ENCODE measurements around the gene INSYN2B. TPM values are rescaled to one million over a fixed set of nuclear protein-coding genes. Genes with fewer than 3 reads are reported as not detected.

Gene INSYN2B
- total RNA-seq, 4 donors from 2014 or later = not detected

DNA sequence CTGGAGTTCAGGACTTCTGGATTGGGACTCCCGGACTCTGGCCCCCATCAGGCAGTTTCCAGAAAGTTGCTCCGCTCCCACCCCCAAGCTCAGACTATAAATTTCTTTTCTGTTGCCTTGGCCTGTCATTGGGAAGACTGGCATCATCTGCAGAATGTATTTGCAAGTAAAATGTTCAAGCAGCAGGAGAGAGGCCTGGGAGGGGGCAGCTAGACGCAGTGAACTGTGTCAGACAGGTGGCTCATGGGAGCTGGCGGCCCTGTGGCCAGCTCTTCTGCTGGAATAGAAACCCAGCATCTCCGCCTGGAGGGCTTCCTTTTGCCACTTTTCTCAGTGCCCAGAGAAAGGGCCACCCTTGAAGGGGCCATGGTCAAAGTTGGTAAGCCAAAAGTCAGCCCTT lies 16.0 kb downstream of the INSYN2B start:
- no peak for TF ChIP-seq POLR2AphosphoS5 (IDR thresholded peaks at IDR 0.05)
- TF ChIP-seq EP300 (IDR thresholded peaks at IDR 0.05) = no peak
- TF ChIP-seq, protein P1, sequence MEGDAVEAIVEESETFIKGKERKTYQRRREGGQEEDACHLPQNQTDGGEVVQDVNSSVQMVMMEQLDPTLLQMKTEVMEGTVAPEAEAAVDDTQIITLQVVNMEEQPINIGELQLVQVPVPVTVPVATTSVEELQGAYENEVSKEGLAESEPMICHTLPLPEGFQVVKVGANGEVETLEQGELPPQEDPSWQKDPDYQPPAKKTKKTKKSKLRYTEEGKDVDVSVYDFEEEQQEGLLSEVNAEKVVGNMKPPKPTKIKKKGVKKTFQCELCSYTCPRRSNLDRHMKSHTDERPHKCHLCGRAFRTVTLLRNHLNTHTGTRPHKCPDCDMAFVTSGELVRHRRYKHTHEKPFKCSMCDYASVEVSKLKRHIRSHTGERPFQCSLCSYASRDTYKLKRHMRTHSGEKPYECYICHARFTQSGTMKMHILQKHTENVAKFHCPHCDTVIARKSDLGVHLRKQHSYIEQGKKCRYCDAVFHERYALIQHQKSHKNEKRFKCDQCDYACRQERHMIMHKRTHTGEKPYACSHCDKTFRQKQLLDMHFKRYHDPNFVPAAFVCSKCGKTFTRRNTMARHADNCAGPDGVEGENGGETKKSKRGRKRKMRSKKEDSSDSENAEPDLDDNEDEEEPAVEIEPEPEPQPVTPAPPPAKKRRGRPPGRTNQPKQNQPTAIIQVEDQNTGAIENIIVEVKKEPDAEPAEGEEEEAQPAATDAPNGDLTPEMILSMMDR (IDR thresholded peaks at IDR 0.05) = no peak
- TF ChIP-seq POLR2A (IDR thresholded peaks at IDR 0.05) = no peak
- ATAC-seq = no peak
- H3K27me3 ChIP-seq = peaks cover 5% of the 10 kb centered on the region

GRCh38 chr5:169960659-169961058 lies 19.6 kb downstream of the INSYN2B start:
- H3K4me3 ChIP-seq = no peak overlapping the region
- no peaks in the 10 kb centered on the region for H3K4me1 ChIP-seq
- H3K27me3 ChIP-seq = peaks cover 6% of the 10 kb centered on the region
- H3K9me3 ChIP-seq = no peaks in the 10 kb centered on the region
- no peak for ATAC-seq
- no peak for TF ChIP-seq EP300 (IDR thresholded peaks at IDR 0.05)
- TF ChIP-seq, protein P1 (IDR thresholded peaks at IDR 0.05) = no peak
- no peak for TF ChIP-seq POLR2A (IDR thresholded peaks at IDR 0.05)
- TF ChIP-seq POLR2AphosphoS5 (IDR thresholded peaks at IDR 0.05) = no peak
- H3K27ac ChIP-seq = no peak overlapping the region
- no peaks in the 10 kb centered on the region for H3K36me3 ChIP-seq
- WGBS, 2 donors (ENCODE audit: low coverage in 1 of 2) = 79 to 100% methylated on average over 1 to 2 of the region's 2 CpGs

More for the DNA sequence above, 16.0 kb downstream of the INSYN2B start:
- 30 to 36% methylated on average over 2 of the region's 5 CpGs for WGBS, 2 donors (ENCODE audit: low coverage in 1 of 2)
- H3K4me1 ChIP-seq = no peaks in the 10 kb centered on the region
- H3K9me3 ChIP-seq = no peaks in the 10 kb centered on the region
- H3K36me3 ChIP-seq = no peaks in the 10 kb centered on the region
- H3K27ac ChIP-seq = no peak overlapping the region
- no peak overlapping the region for H3K4me3 ChIP-seq

GRCh38 chr5:169958278-169958677 lies 22.0 kb downstream of the INSYN2B start:
- H3K4me1 ChIP-seq = no peaks in the 10 kb centered on the region
- no peaks in the 10 kb centered on the region for H3K9me3 ChIP-seq
- no peak overlapping the region for H3K4me3 ChIP-seq
- WGBS, 2 donors (ENCODE audit: low coverage in 1 of 2) = 63 to 67% methylated on average over 3 of the region's 3 CpGs
- H3K27ac ChIP-seq = no peak overlapping the region
- H3K27me3 ChIP-seq = peaks cover 23% of the 10 kb centered on the region
- H3K36me3 ChIP-seq = no peaks in the 10 kb centered on the region
- no peak for ATAC-seq
- no peak for TF ChIP-seq EP300 (IDR thresholded peaks at IDR 0.05)
- no peak for TF ChIP-seq POLR2AphosphoS5 (IDR thresholded peaks at IDR 0.05)
- TF ChIP-seq POLR2A (IDR thresholded peaks at IDR 0.05) = no peak
- TF ChIP-seq, protein P1 (IDR thresholded peaks at IDR 0.05) = no peak

DNA sequence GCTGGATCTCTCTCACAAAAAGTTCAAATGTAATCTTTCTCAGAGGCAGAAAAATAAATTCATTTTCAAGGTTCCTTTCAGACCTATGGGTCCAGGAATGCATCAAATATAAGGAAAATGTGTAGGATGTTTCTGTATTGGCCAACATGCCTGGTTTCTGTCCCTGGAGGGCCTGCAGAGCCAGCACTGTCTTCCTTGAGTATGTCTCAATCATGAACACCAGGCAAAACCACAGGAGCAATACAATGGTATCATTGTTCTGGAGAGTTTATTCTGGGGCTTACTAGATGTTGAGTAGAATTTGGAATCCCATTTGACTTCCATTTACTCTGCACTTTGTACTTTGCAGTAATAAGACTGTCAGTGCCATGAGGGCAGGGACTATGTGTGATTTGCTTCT lies 23.5 kb downstream of the INSYN2B start:
- Histone ChIP-seq H3K9me3 (no peaks in the 10 kb centered on the region), H3K27ac (no peak overlapping the region), H3K36me3 (no peaks in the 10 kb centered on the region), H3K4me1 (no peaks in the 10 kb centered on the region), H3K4me3 (no peak overlapping the region), H3K27me3 (peaks cover 29% of the 10 kb centered on the region)
- no peak for ATAC-seq
- TF ChIP-seq EP300 (IDR thresholded peaks at IDR 0.05) (no peak), POLR2A (IDR thresholded peaks at IDR 0.05) (no peak), POLR2AphosphoS5 (IDR thresholded peaks at IDR 0.05) (no peak)
- TF ChIP-seq, protein P1 (IDR thresholded peaks at IDR 0.05) = no peak

DNA sequence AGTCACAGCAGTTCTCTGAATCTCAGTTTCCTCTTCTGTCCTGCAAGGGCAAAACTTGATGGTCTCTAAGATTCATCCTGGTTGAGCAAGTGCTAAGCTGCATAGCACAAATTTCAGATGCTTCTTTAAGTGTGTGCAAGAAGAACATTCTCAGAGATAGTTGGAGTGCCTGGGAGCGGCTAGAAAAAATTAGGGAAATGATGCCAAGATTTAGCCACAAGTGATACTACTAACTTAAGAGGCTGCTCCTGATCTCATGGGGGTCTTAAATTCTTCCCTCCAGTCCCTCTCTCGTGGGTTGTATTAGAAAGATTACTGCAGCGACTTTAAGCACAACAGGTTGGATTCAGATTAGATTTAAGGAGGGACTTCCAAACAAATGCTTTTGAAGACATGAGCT lies 24.2 kb downstream of the INSYN2B start:
- no peaks in the 10 kb centered on the region for H3K36me3 ChIP-seq
- 67 to 72% methylated on average over 2 of the region's 3 CpGs for WGBS, 2 donors (ENCODE audit: low coverage in 1 of 2)
- H3K27me3 ChIP-seq = peaks cover 32% of the 10 kb centered on the region
- no peak for ATAC-seq
- H3K27ac ChIP-seq = no peak overlapping the region
- no peaks in the 10 kb centered on the region for H3K4me1 ChIP-seq
- TF ChIP-seq EP300 (IDR thresholded peaks at IDR 0.05) (no peak), POLR2AphosphoS5 (IDR thresholded peaks at IDR 0.05) (no peak), POLR2A (IDR thresholded peaks at IDR 0.05) (no peak)
- TF ChIP-seq, protein P1 (IDR thresholded peaks at IDR 0.05) = no peak
- no peak overlapping the region for H3K4me3 ChIP-seq
- no peaks in the 10 kb centered on the region for H3K9me3 ChIP-seq

Data from gastroesophageal sphincter (tissue), 4 donors.